ENCODE measurements around the gene CCDC127. TPM values are rescaled to one million over a fixed set of nuclear protein-coding genes. Genes with fewer than 3 reads are reported as not detected.
"Not testable (repeated sequence)": the region's sequence is repeated elsewhere in the genome, so short reads cannot be mapped to it uniquely, and the experiment has no call there.

Gene CCDC127
- 1 to 10 TPM; 1.4 to 1.7 TPM for polyA plus RNA-seq

- H3K27ac ChIP-seq (ENCODE audit: low read depth in 2 of 2, low read length in 1 of 2): peak within 1 kb of the TSS; percentile 74 to 88
- 1% methylated on average over 65 to 75 of the region's 75 CpGs for WGBS, 2 donors
- not testable (repeated sequence) for H3K4me1 ChIP-seq (ENCODE audit: control insufficient read depth in 2 of 2, insufficient read depth in 2 of 2, low read length in 1 of 2); H3K27me3 ChIP-seq (ENCODE audit: control insufficient read depth in 1 of 2, insufficient read depth in 2 of 2, low read length in 2 of 2); H3K9me3 ChIP-seq (ENCODE audit: control insufficient read depth in 2 of 2, insufficient read depth in 1 of 2, low read depth in 1 of 2, low read length in 1 of 2); H3K36me3 ChIP-seq (ENCODE audit: control insufficient read depth in 2 of 2, insufficient read depth in 2 of 2, low read length in 1 of 2)
- peak within 1 kb of the TSS; percentile 84 to 91 for H3K4me3 ChIP-seq (ENCODE audit: low read depth in 1 of 2, low read length in 2 of 2)
These were observed at the start of gene CCDC127, which contains the start of gene SDHA for GRCh38 chr5:217494-218456. Gene CCDC127 (minus strand): TSS chr5:218153. CDS start chr5:216849, 1,304 bp downstream. Gene SDHA (plus strand): TSS chr5:218320. CDS start chr5:218356, 36 bp downstream.

DNA sequence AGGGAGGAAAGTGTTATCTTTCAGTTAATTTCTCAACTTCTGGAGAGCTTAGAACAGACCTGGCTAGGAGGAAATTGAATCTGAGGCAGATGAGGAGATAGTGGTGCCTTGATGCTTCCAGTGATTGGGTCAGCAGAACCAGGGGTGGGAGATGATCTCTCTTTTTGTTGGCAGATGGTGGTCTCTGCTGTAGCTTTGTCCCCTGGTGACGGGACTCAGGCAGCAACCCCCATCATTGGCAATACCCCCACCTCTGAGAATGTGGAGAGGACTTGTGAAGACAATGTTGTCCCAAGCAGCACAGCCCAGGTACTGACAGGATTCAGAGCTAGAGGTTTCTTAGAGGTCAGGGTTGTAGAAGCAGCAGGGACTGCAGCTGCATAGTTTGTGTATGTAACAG lies 49.8 kb upstream of the CCDC127 start:
- no peak overlapping the region for H3K4me3 ChIP-seq (ENCODE audit: low read depth in 1 of 2, low read length in 2 of 2)
- peaks cover 0 to 8% of the 10 kb centered on the region in 2 donors for H3K36me3 ChIP-seq (ENCODE audit: control insufficient read depth in 2 of 2, insufficient read depth in 2 of 2, low read length in 1 of 2)
- H3K27ac ChIP-seq (ENCODE audit: low read depth in 2 of 2, low read length in 1 of 2): no peak overlapping the region
- H3K27me3 ChIP-seq (ENCODE audit: control insufficient read depth in 1 of 2, insufficient read depth in 2 of 2, low read length in 2 of 2): no peaks in the 10 kb centered on the region
- no peaks in the 10 kb centered on the region for H3K9me3 ChIP-seq (ENCODE audit: control insufficient read depth in 2 of 2, insufficient read depth in 1 of 2, low read depth in 1 of 2, low read length in 1 of 2)
- WGBS, 2 donors: 90 to 97% methylated on average over 1 of the region's 1 CpG
- peaks cover 0 to 5% of the 10 kb centered on the region in 2 donors for H3K4me1 ChIP-seq (ENCODE audit: control insufficient read depth in 2 of 2, insufficient read depth in 2 of 2, low read length in 1 of 2)

DNA sequence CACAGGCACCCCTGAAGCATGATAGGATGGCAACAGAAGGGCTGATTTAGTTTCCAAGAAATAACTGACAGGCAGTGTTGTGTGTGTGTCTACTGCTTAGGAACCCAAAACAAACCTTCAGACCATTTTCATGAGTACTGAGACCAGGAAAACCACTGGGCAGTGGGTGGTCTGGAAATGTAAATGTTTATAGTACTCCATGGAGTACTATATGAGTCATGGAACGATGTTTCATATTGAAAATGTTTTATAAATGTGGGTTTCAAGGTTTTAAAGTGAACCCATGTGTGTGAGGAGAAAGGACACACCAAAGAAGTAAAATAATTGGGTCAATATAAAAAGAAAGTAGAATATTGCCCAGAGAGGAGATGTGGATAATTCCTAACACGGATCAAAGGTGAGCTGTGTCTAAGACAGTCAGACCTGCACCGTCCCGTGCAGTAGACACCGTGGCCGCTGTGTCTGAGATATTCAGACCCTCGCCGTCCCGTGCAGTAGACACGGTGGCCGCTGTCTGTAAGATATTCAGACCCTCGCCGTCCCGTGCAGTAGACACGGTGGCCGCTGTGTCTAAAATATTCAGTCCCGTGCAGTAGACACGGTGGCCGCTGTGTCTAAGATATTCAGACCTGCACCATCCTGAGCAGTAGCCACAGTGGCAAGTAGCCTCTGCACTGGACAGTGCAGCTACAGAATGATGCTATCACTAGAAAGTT lies 48.5 kb upstream of the CCDC127 start:
- not testable (repeated sequence) for H3K27me3 ChIP-seq (ENCODE audit: control insufficient read depth in 1 of 2, insufficient read depth in 2 of 2, low read length in 2 of 2); H3K4me3 ChIP-seq (ENCODE audit: low read depth in 1 of 2, low read length in 2 of 2); H3K27ac ChIP-seq (ENCODE audit: low read depth in 2 of 2, low read length in 1 of 2); H3K4me1 ChIP-seq (ENCODE audit: control insufficient read depth in 2 of 2, insufficient read depth in 2 of 2, low read length in 1 of 2); H3K9me3 ChIP-seq (ENCODE audit: control insufficient read depth in 2 of 2, insufficient read depth in 1 of 2, low read depth in 1 of 2, low read length in 1 of 2); H3K36me3 ChIP-seq (ENCODE audit: control insufficient read depth in 2 of 2, insufficient read depth in 2 of 2, low read length in 1 of 2)
- 80 to 92% methylated on average over 19 of the region's 19 CpGs for WGBS, 2 donors

DNA sequence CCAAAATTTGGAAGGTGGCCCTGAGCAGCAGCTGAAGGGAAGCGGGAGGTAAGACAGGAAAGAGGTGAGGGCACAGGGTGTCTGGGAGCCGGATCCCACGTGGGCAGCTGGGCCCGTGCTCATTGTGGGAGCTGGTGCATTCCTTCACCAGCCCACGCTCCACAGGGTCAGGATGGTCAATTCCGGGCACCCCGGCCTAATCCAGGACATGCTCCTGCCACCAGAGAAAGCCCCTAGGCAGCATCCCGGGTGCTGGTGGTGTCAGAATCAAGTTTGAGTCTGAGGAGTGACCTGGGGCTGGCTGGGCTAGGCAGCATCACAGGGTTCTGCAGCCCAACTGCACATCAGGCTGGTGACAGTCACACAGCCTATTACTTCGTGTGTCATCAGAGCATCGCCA lies 46.4 kb upstream of the CCDC127 start:
- Histone ChIP-seq H3K9me3 (ENCODE audit: control insufficient read depth in 2 of 2, insufficient read depth in 1 of 2, low read depth in 1 of 2, low read length in 1 of 2) (no peaks in the 10 kb centered on the region), H3K27me3 (ENCODE audit: control insufficient read depth in 1 of 2, insufficient read depth in 2 of 2, low read length in 2 of 2) (no peaks in the 10 kb centered on the region), H3K4me3 (ENCODE audit: low read depth in 1 of 2, low read length in 2 of 2) (no peak overlapping the region), H3K4me1 (ENCODE audit: control insufficient read depth in 2 of 2, insufficient read depth in 2 of 2, low read length in 1 of 2) (no peaks in the 10 kb centered on the region), H3K27ac (ENCODE audit: low read depth in 2 of 2, low read length in 1 of 2) (no peak overlapping the region), H3K36me3 (ENCODE audit: control insufficient read depth in 2 of 2, insufficient read depth in 2 of 2, low read length in 1 of 2) (peaks cover 0 to 8% of the 10 kb centered on the region in 2 donors)
- WGBS, 2 donors: 83 to 92% methylated on average over 10 of the region's 10 CpGs

DNA sequence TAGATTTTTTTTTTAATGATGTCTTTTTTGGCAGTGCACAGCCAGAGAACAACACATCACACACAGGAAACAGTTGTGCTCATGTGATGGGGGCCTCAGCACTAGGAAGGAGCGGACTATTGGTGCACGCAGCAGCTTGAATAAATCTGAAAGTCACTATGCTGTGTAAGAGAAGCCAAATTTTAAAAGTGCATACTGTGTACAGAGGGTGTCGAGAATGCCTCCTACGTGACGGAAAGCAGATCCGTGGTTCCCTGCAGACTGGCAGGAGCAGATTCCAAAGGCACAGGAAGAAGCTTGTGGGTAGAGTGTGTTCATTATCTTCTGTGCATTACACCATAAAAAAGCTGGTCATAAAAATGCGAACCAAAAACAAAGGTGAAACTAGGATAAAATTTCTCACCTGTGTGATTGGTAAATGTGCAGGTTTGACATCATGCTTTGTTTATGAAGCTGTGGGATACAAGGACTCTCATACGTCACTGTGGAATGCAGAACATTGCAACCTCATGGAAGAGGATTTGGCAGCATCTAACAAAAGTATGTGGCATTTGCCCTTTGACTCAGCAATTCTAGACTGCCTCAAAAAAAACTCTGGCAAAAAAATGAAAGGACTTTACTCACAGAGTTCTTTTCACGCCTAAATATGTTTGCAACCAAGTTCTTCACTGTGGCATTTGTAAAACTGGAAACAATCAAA lies 45.5 kb upstream of the CCDC127 start:
- not testable (repeated sequence) for H3K27me3 ChIP-seq (ENCODE audit: control insufficient read depth in 1 of 2, insufficient read depth in 2 of 2, low read length in 2 of 2); H3K4me3 ChIP-seq (ENCODE audit: low read depth in 1 of 2, low read length in 2 of 2); H3K9me3 ChIP-seq (ENCODE audit: control insufficient read depth in 2 of 2, insufficient read depth in 1 of 2, low read depth in 1 of 2, low read length in 1 of 2); H3K27ac ChIP-seq (ENCODE audit: low read depth in 2 of 2, low read length in 1 of 2); H3K36me3 ChIP-seq (ENCODE audit: control insufficient read depth in 2 of 2, insufficient read depth in 2 of 2, low read length in 1 of 2); H3K4me1 ChIP-seq (ENCODE audit: control insufficient read depth in 2 of 2, insufficient read depth in 2 of 2, low read length in 1 of 2)
- 82 to 83% methylated on average over 9 of the region's 9 CpGs for WGBS, 2 donors

- no peak overlapping the region for H3K4me3 ChIP-seq (ENCODE audit: low read depth in 1 of 2, low read length in 2 of 2)
- H3K9me3 ChIP-seq (ENCODE audit: control insufficient read depth in 2 of 2, insufficient read depth in 1 of 2, low read depth in 1 of 2, low read length in 1 of 2): peaks cover 0 to 8% of the 10 kb centered on the region in 2 donors
- no peaks in the 10 kb centered on the region for H3K27me3 ChIP-seq (ENCODE audit: control insufficient read depth in 1 of 2, insufficient read depth in 2 of 2, low read length in 2 of 2)
- H3K27ac ChIP-seq (ENCODE audit: low read depth in 2 of 2, low read length in 1 of 2): no peak overlapping the region
- 89 to 97% methylated on average over 13 of the region's 13 CpGs for WGBS, 2 donors
- peaks cover 0 to 16% of the 10 kb centered on the region in 2 donors for H3K36me3 ChIP-seq (ENCODE audit: control insufficient read depth in 2 of 2, insufficient read depth in 2 of 2, low read length in 1 of 2)
- no peaks in the 10 kb centered on the region for H3K4me1 ChIP-seq (ENCODE audit: control insufficient read depth in 2 of 2, insufficient read depth in 2 of 2, low read length in 1 of 2)
These were observed 39.2 kb upstream of the CCDC127 start for GRCh38 chr5:257148-257547.

DNA sequence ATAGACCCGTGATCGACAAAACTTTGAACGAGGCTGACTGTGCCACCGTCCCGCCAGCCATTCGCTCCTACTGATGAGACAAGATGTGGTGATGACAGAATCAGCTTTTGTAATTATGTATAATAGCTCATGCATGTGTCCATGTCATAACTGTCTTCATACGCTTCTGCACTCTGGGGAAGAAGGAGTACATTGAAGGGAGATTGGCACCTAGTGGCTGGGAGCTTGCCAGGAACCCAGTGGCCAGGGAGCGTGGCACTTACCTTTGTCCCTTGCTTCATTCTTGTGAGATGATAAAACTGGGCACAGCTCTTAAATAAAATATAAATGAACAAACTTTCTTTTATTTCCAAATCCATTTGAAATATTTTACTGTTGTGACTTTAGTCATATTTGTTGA lies 38.4 kb upstream of the CCDC127 start:
- H3K27me3 ChIP-seq (ENCODE audit: control insufficient read depth in 1 of 2, insufficient read depth in 2 of 2, low read length in 2 of 2); H3K27ac ChIP-seq (ENCODE audit: low read depth in 2 of 2, low read length in 1 of 2); H3K4me3 ChIP-seq (ENCODE audit: low read depth in 1 of 2, low read length in 2 of 2); H3K4me1 ChIP-seq (ENCODE audit: control insufficient read depth in 2 of 2, insufficient read depth in 2 of 2, low read length in 1 of 2); H3K9me3 ChIP-seq (ENCODE audit: control insufficient read depth in 2 of 2, insufficient read depth in 1 of 2, low read depth in 1 of 2, low read length in 1 of 2): not testable (repeated sequence)
- H3K36me3 ChIP-seq (ENCODE audit: control insufficient read depth in 2 of 2, insufficient read depth in 2 of 2, low read length in 1 of 2): peaks cover 0 to 16% of the 10 kb centered on the region in 2 donors
- WGBS, 2 donors: 76 to 96% methylated on average over 8 of the region's 8 CpGs

DNA sequence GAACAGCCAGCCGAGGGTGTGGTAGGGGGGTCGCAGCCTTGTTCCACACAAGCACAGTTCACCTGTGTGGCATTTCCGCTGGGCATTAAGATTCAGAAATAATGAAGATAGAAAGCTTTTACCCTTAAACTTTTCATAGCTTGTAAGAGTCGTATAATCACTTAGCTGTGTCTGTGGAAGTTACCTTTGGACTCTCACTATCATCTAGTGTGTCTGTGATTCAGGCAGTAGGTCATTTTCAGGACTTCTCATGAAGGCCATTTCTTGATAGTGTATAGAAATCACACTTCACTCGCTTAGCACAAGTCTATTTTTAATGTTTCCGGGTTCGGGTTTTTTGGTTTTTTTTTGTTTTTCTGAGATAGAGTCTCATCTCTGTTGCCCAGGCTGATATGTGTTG lies 37.2 kb upstream of the CCDC127 start:
- 82 to 96% methylated on average over 7 of the region's 7 CpGs for WGBS, 2 donors
- H3K27me3 ChIP-seq (ENCODE audit: control insufficient read depth in 1 of 2, insufficient read depth in 2 of 2, low read length in 2 of 2); H3K27ac ChIP-seq (ENCODE audit: low read depth in 2 of 2, low read length in 1 of 2); H3K4me1 ChIP-seq (ENCODE audit: control insufficient read depth in 2 of 2, insufficient read depth in 2 of 2, low read length in 1 of 2); H3K4me3 ChIP-seq (ENCODE audit: low read depth in 1 of 2, low read length in 2 of 2); H3K9me3 ChIP-seq (ENCODE audit: control insufficient read depth in 2 of 2, insufficient read depth in 1 of 2, low read depth in 1 of 2, low read length in 1 of 2): not testable (repeated sequence)
- peaks cover 0 to 16% of the 10 kb centered on the region in 2 donors for H3K36me3 ChIP-seq (ENCODE audit: control insufficient read depth in 2 of 2, insufficient read depth in 2 of 2, low read length in 1 of 2)

GRCh38 chr5:254322-254721 lies 36.4 kb upstream of the CCDC127 start:
- peaks cover 0 to 16% of the 10 kb centered on the region in 2 donors for H3K36me3 ChIP-seq (ENCODE audit: control insufficient read depth in 2 of 2, insufficient read depth in 2 of 2, low read length in 1 of 2)
- H3K27ac ChIP-seq (ENCODE audit: low read depth in 2 of 2, low read length in 1 of 2): not testable (repeated sequence)
- WGBS, 2 donors: 90 to 95% methylated on average over 12 to 14 of the region's 15 CpGs

More at GRCh38 chr5:254322-254721, 36.4 kb upstream of the CCDC127 start:
- H3K4me3 ChIP-seq (ENCODE audit: low read depth in 1 of 2, low read length in 2 of 2); H3K4me1 ChIP-seq (ENCODE audit: control insufficient read depth in 2 of 2, insufficient read depth in 2 of 2, low read length in 1 of 2); H3K27me3 ChIP-seq (ENCODE audit: control insufficient read depth in 1 of 2, insufficient read depth in 2 of 2, low read length in 2 of 2); H3K9me3 ChIP-seq (ENCODE audit: control insufficient read depth in 2 of 2, insufficient read depth in 1 of 2, low read depth in 1 of 2, low read length in 1 of 2): not testable (repeated sequence)

All from esophagus (tissue), 2 donors.